Adrenal gland (tissue), 12 donors: ENCODE measurements around the gene PJA2. TPM values are rescaled to one million over a fixed set of nuclear protein-coding genes. Genes with fewer than 3 reads are reported as not detected.
A peak's percentile ranks its signal among the peaks of the same experiment; 100 is the strongest.

Experiments used
- DNase-seq, 7 donors: peaks; one replicate each; pipeline ENCODE4 v3.0.0-alpha.2; 2019 to 2020
- H3K27ac ChIP-seq, 5 donors: fragments of 200-600 bp; sonication (generic) in 4 of 5; 1 replicate in 3 of 5; 2 replicates in 2 of 5; pipeline versions ENCODE4 v1.5.1 to v1.8.0; 2016 to 2020; ENCODE audit warnings: mild to moderate bottlenecking in 1 of 5
- H3K27me3 ChIP-seq: fragments of 200-600 bp; 2 replicates; pipeline ENCODE4 v1.8.0; 2021
- H3K36me3 ChIP-seq, 2 donors: fragments of 200-600 bp; replicated peaks in 1 of 2; 1 replicate in 1 of 2; 2 replicates in 1 of 2; pipeline versions ENCODE4 v1.5.1 to v1.8.0; 2018 to 2022
- H3K4me1 ChIP-seq, 2 donors: fragments of 200-600 bp; replicated peaks in 1 of 2; 1 replicate in 1 of 2; 2 replicates in 1 of 2; pipeline versions ENCODE4 v1.5.1 to v1.8.0; 2018 to 2021
- H3K4me3 ChIP-seq, 4 donors: fragments of 200-600 bp; sonication (generic) in 3 of 4; one replicate each; pipeline ENCODE4 v1.5.1; 2016 to 2018
- H3K9me3 ChIP-seq, 3 donors: fragments of 200-600 bp; sonication (generic) in 1 of 3; replicated peaks in 1 of 3; 1 replicate in 2 of 3; 2 replicates in 1 of 3; pipeline versions ENCODE4 v1.5.1 to v1.8.0; 2016 to 2021
- CTCF ChIP-seq, 6 experiments: fragments of 450-650 bp in 4 of 6; fragments of 200-600 bp in 2 of 6; sonication (generic) in 1 of 6; IDR thresholded peaks; 1 replicate in 5 of 6; 2 replicates in 1 of 6; pipeline versions ENCODE4 v1.5.1 to v1.8.0; 2016 to 2021; ENCODE audit warnings: antibody characterized with exemption in 6 of 6, mild to moderate bottlenecking in 2 of 6, moderate library complexity in 1 of 6
- POLR2A ChIP-seq, 2 donors: fragments of 450-650 bp; IDR thresholded peaks; one replicate each; pipeline ENCODE4 v1.6.1; 2017; ENCODE audit warnings: antibody characterized with exemption in 2 of 2, mild to moderate bottlenecking in 2 of 2, moderate library complexity in 1 of 2
- WGBS, 4 donors: extraction: QIAGEN DNeasy Blood & Tissue Kit in 2 of 4; methylation state at CpG; one replicate each; pipeline versions ENCODE4 v1.1.5 to v1.1.7; 2013 to 2017; 5-methylcytosine and 5-hydroxymethylcytosine counted together
- intact Hi-C, 2 donors: fragments of 100-400 bp; cut with DNase I; formaldehyde crosslinking; loops; one replicate each; pipeline versions ENCODE4 v1.14.1 to v1.15.0; 2022 to 2023
- polyA plus RNA-seq, 3 donors: library from polyadenylated mRNA; stranded (reverse); fragments of 200-250 nt in 2 of 3; fragments of 350-450 nt in 1 of 3; fragmentation: Illumina TruSeq in 1 of 3; extraction: RNeasy Lipid Tissue Mini Kit (QIAGEN cat#74804) in 1 of 3; gene quantifications; one replicate each; pipeline ENCODE4 v1.2.3, GENCODE V29; 2013 to 2014
- total RNA-seq, 9 donors: library from RNA; depleted of rRNA in 4 of 9; stranded (reverse); fragments of >200 nt in 4 of 9; fragments of 120-200 nt in 1 of 9; fragmentation: NEBNext Ultra II Directional in 1 of 9; extraction: Animal tissue kit (Norgen Biotek cat#: 25700) in 1 of 9; gene quantifications; one replicate each; pipeline versions ENCODE4 v1.1.0 to v1.2.4, GENCODE V29; 2013 to 2023
- donor health status: healthy with polysubstance abuse.
- donor health status: Bipolar disorder and iron deficiency.
- donor health status: DM: yes; HTN: yes; CAD: no.
- donor health status: DM: no; HTN: no; CAD: no.
- donor health status: DM: no; HTN: no; CAD: no.
- donor health status: DM: yes; HTN: yes; CAD: no.

The PJA2 gene
- total and polyA plus RNA-seq, 12 donors: 16.7 to 134 (median 89.1) TPM

DNA sequence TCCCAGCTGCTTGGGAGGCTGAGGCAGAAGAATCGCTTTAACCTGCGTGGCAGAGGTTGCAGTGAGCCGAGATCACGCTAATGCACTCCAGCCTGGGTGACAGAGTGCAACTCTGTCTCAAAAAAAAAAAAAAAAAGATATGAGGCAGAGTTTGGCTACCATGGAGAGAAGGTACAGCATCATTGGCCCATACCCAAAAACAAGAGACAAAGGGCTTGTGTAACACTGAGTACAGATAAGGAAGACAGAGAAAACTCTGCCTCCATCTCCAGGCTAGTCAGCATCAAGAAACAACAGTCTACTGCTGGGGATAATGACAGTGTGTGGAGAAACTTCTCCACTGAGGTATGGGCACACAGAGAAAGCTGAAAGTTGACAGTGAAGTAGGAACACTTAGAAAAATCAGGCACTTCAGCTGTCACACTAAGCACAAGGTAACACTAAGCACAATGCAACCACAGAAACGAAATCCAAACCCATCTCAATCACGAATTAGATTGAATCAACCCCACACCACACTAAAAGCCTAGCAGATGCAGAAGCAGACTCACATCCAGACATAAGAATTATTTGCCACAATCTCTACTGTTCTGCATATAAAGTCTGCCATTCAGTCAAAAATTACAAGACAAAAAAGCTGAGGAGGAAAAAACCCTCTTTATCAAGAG lies 10.5 kb downstream of the PJA2 start:
- Histone ChIP-seq H3K4me1 (peaks cover 13 to 45% of the 10 kb centered on the region in 2 donors), H3K27ac (peak overlapping the region in 1 of 5 donors; percentile 54), H3K27me3 (no peaks in the 10 kb centered on the region), H3K4me3 (no peak overlapping the region), H3K36me3 (no peaks in the 10 kb centered on the region), H3K9me3 (no peaks in the 10 kb centered on the region)
- intact Hi-C loops: no loop called here
- peak in 6 of 7 donors; percentile 30 to 73 (median 60) for DNase-seq
- no peak for TF ChIP-seq CTCF (IDR thresholded peaks at IDR 0.05)
- TF ChIP-seq POLR2A (IDR thresholded peaks at IDR 0.05): no peak
- WGBS, 4 donors: 62 to 72% (median 63%) methylated on average over 6 of the region's 6 CpGs

GRCh38 chr5:109396965-109397364 lies 12.8 kb downstream of the PJA2 start:
- Histone ChIP-seq H3K27ac (no peak overlapping the region), H3K9me3 (no peaks in the 10 kb centered on the region), H3K36me3 (no peaks in the 10 kb centered on the region), H3K4me1 (peaks cover 8 to 32% of the 10 kb centered on the region in 2 donors), H3K27me3 (no peaks in the 10 kb centered on the region), H3K4me3 (no peak overlapping the region)
- intact Hi-C loops: no loop called here
- 50 to 94% (median 59%) methylated on average over 2 of the region's 2 CpGs for WGBS, 4 donors
- TF ChIP-seq CTCF (IDR thresholded peaks at IDR 0.05) (no peak), POLR2A (IDR thresholded peaks at IDR 0.05) (no peak)
- DNase-seq: no peak

DNA sequence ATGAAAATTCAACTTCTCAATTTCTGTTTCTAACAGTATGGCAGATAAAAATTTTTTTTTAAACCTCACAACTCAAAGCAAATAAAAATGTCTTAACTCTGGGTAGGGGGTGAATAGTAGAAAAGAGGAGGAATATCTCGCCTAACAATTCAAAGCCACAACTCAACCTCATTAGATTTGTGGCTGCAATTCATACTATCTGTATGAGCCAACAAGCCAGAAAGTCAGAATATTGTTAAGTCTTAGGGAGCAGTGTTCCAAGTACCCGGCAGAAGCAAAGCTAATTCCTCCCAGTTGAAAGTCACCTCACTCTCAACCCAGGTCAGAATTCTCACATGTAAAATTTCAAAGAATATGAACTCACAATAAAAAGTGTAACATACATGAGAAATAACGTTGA lies 15.0 kb downstream of the PJA2 start:
- Histone ChIP-seq H3K27ac (no peak overlapping the region), H3K4me3 (no peak overlapping the region), H3K9me3 (no peaks in the 10 kb centered on the region), H3K4me1 (peaks cover 8 to 25% of the 10 kb centered on the region in 2 donors), H3K36me3 (no peaks in the 10 kb centered on the region), H3K27me3 (no peaks in the 10 kb centered on the region)
- TF ChIP-seq POLR2A (IDR thresholded peaks at IDR 0.05): no peak
- TF ChIP-seq CTCF (IDR thresholded peaks at IDR 0.05): no peak
- 53 to 83% (median 63%) methylated on average over 3 of the region's 3 CpGs for WGBS, 4 donors
- DNase-seq: no peak
- intact Hi-C loops: no loop called here

DNA sequence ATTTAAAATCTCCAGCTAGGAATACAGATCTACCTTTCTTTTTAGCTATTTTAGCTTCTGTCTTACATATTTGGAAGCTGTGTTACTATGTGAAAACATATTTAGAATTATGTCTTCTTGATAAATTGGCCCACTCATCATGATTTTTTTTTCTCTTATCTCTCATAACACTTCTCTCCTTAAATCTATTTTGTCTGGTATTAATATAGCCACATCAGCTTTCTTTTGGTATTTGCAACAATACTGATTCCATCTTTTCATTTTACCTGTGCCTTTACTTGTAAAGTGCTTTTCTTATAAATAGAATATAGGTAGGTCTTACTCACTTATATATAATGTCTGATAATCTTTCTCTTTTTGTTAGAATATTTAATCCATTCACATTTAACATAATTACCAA lies 19.6 kb downstream of the PJA2 start:
- Histone ChIP-seq H3K36me3 (no peaks in the 10 kb centered on the region), H3K27ac (no peak overlapping the region), H3K27me3 (no peaks in the 10 kb centered on the region), H3K4me1 (peaks cover 0 to 41% of the 10 kb centered on the region in 2 donors), H3K9me3 (no peaks in the 10 kb centered on the region), H3K4me3 (no peak overlapping the region)
- TF ChIP-seq POLR2A (IDR thresholded peaks at IDR 0.05) (no peak), CTCF (IDR thresholded peaks at IDR 0.05) (no peak)
- DNase-seq: no peak
- intact Hi-C loops: no loop called here
